ENCODE measurements around the gene TSHR.

DNA sequence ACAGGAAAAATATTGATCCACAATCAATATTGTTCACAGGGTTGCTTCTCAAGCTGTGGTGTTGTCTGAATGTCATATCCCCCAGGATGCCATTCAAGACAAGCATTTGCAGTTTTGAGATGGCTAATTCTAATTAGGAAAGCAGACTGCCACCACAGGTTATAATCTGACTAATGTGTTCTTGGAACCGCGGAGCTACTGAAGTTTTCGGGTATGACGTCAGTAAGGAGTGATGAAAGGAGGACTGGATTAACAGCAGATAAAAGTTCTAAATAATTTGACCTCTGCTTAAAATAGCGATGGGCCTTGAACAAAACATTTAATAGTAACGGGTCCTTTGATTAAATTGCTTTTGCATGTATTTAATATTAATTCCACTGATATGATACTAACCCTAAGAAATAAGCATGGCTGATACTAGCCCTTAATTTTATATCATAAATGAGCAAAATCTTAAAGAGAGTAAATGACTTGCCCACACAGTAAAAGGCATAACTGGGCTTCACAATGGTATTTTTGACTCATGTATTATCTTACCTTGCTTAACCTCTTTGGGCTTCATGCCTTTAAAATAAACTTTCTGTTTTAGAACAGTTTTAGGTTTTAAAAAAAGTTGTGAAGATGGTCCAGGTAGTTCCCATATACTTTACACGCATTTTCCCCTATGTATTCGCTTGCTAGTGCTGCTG is 50.3 kb downstream of the TSHR start:
- TF ChIP-seq CTCF (IDR thresholded peaks at IDR 0.05) (no peak), POLR2AphosphoS5 (IDR thresholded peaks at IDR 0.05) (no peak), POLR2A (IDR thresholded peaks at IDR 0.05) (no peak)
